GM19023 (cell line): ENCODE measurements around the gene YAP1.
A peak's percentile ranks its signal among the peaks of the same experiment; 100 is the strongest.

ENCODE experiments used
- ATAC-seq: cut with Tn5 transposase; IDR thresholded peaks from one replicate; pipeline ENCODE4 v1.9.1; 2021; ENCODE audit warnings: mild to moderate bottlenecking, moderate library complexity; ENCODE audit not compliant: unreplicated experiment

Gene YAP1

DNA sequence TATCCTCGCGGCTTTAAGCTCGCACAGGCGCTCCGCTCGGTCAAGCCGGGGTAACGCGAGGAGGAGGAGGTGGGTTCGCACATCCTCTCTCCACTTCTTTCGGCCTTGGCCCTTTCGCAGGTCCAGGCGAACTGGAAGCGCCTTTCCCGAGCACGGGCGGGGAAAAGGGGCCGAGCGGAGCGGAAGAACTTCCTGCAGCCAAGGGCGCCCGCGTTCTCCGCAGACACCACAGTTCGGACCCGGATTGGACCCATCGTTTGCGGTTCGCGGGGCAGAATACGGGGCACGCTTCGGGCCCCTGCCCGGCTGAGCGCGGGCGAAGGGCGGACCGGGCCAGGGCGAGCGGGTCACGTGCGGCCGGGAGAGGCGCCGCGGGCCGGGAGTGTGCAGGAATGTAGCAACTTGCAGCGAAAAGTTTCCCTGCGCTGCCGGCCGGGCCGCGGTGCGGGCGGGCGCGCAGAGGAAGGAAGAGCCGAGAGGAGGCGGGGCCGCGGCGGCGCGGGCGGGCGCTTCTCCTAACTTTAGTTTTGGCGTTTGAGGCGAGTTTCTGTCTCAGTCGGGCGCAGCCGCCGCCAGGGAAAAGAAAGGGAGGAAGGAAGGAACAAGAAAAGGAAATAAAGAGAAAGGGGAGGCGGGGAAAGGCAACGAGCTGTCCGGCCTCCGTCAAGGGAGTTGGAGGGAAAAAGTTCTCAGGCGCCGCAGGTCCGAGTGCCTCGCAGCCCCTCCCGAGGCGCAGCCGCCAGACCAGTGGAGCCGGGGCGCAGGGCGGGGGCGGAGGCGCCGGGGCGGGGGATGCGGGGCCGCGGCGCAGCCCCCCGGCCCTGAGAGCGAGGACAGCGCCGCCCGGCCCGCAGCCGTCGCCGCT is at the start of gene YAP1:
TSS of gene YAP1 (plus strand) at position 552 of the 865 bp plus-strand sequence. CDS start 402 bp downstream, outside the sequence.
- ATAC-seq = peak; percentile 90

GRCh38 chr11:102061276-102061675 is 49.0 kb upstream of the YAP1 start:
- no peak for ATAC-seq

- ATAC-seq = no peak
These were observed 48.1 kb upstream of the YAP1 start for GRCh38 chr11:102062106-102062505.

- no peak for ATAC-seq
These were observed 45.9 kb upstream of the YAP1 start for GRCh38 chr11:102064316-102064715.

DNA sequence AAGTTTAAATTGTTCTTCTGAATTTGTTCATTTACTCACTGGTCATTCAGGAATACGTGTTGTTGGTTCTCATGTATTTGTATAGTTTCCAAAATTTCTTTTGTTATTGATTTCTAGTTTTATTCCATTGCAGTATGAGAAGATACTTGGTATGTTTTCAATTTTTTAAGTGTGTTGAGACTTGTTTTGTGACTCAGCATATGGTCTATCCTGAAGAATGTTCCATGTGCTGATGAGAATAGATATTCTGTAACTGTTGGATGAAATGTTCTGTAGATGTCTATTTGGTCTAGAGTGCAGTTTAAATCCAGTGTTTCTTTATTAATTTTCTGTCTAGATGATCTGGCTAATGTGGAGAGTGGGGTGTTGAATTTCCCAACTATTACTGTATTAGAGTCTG is 39.5 kb upstream of the YAP1 start:
- ATAC-seq = no peak

- ATAC-seq = no peak
These were observed 38.5 kb upstream of the YAP1 start for GRCh38 chr11:102071497-102072472.

DNA sequence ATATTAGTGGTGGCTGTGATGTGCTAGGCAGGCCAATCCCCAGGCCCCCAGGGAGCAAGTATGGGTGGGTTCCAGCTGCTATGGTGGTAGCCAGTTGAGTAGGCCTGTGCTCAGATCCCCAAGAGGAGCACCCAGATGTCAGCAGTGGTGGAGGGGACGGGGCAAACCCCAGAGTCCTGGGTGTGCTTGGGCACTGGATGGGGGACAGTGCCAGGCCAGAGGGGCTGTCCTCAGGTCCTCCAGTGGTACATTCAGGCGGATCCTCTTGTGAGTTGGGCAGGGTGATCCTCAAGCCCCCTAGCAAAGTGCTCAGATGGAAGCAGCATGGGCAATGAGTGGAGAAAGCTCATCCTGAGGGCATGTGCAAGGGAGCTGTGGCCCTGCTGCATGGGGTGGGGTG is 37.0 kb upstream of the YAP1 start:
- no peak for ATAC-seq

DNA sequence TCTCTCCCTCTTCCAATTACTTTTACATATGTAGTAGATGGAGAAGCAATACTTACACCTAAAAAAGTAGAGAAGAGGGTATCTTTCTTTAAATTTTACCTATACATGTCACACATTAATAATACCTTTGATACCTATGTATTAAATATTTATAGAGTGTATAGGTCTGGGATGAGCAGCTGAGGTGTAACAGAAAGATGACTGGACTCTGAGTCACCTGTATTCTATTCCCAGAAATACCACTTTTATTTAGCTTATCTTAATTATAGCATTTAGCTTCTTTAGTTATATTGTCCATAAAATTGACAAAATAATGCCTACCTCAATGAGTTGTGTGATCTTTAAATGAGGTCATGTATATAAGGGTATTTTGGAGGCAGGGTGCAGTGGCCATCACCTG is 30.6 kb upstream of the YAP1 start:
- ATAC-seq = no peak

DNA sequence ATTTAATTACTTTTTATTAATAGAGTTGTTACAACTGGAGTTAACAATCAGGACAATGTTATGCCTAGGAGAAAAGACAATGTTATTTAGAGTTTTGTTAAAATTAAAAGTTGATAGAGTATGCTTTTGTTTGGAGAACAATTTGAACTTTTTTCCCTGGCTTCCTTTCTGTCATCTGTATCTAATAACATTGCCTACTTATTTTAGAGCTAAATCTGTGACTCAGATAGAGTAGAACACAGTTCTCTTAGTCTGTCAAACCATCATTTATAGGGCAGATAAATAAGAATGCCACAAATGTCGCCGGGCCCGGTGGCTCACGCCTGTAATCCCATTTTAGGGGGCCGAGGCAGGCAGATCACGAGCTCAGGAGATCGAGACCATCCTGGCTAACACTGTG is 28.9 kb upstream of the YAP1 start:
- no peak for ATAC-seq

DNA sequence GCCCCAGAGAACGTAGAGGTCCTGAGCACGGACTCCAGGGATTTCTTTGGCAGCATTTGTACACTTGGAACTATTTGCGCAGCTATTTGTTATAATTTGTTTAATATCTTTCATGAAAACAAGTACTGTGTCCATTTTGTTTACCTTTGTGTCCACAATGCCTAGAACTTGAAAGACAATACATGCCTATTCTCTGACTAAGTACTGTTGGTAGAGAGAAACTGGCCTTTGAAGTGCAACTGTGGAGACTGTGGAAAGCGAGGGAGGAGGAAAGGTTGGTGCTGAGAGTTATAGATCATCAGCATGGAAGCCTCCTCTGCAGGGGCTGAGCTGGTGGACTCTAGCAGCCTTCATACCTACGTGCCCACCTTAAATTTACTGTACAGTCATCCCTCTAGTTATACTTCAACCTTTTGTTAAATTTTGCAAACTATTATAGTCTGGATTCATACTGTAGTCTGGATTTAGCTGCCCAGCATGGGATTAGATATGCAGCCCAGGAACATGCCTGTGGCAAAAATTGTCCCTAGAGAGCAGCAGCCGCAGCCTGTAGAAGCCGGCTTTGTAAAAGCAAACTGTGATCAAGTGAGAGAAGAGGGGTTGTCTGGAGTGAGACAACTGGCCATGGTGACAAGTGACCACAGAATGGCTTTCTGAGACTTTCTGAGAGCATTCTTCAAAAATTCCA is 24.2 kb upstream of the YAP1 start:
- no peak for ATAC-seq

DNA sequence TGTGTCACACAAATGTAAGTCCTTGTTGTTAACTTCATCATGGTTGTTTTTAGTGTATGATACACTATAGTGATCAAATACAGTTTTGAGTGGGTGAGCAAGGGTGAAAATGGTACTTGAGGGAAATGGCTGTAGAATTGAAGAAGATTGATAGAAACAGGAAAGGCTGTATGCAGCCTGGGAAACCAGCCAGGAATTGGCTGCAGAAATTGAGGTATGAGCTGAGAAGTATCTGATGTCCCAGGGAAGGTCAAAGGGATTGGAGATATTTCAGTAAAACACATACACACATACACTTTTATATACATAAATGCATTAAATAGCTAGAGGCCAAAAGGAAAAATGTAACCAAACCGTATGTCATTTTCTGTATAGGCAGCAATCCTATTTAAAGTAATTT is 13.1 kb upstream of the YAP1 start:
- ATAC-seq = no peak

- no peak for ATAC-seq
These were observed 10.5 kb upstream of the YAP1 start for GRCh38 chr11:102099755-102100154.

DNA sequence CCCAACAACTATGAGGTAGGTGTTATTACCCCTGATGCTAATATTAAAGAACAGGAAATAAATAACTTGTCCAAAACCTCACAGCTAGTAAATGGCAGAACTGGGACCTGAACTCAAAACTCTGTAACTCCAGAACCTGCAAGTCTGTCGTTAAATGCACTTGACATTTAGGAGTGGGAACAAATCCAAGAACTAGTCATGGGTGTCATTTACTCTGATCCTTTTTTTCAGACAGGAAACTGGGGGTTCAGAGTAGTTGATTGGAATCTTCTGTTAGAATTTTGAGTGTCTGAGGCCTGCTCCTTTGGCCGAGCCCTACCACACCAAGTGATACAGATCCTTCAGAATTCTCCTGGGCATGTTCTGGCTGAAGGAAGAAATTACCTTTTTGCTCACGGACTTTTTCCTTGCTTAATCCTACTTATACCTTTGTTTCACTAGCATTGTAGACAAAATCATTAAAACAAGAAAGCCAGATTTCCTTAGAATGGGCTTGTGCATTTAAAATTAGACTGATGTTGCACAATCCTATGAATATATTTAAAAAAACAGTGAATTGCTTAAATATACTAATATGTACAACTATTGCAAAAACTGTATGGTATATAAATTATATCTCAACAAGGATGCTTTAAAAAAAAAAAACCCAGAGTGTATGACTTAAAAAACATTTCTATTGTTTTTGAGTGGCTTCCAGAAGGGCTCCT is 1.4 kb upstream of the YAP1 start:
- ATAC-seq = no peak

- ATAC-seq = peak; percentile 23
These were observed 439 bp downstream of the YAP1 start for GRCh38 chr11:102110761-102111010.

GRCh38 chr11:102111011-102111786 is 952 bp downstream of the YAP1 start:
- ATAC-seq = no peak

DNA sequence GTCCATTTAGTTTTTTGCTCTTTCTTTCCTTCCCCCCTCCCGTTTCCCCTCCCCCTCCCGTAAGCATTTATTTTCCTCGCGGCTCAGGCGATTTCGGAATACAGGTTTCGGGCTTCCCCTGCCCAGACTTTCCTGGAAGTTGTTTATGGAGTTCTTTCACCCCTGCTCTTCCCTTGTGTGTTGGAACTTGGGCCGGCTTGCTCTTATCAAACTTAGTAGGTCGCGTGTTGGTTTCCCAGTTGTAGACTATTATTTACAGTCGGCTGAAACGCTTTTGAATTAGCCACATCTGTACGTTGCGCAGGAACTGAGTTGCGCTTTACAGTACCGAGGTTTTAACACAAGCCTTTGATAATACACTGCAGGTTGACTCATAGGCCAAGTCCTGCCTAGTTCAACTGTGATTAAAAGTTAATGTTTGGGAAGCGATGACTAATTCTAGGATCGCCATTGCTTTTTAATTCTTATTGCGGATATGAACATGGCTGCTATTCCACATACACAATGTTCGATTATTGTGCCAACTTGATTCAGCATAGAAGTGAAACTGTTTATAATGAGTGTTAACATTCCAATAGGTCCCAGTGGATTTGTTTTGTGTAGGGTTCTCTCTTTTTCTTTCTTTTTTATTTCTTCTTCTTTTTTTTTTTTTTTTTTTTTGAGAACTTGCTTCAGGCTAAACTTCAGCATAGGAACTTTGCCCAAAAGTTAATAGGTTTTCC is 1.7 kb downstream of the YAP1 start:
- ATAC-seq = no peak

- ATAC-seq = no peak
These were observed 2.2 kb downstream of the YAP1 start for GRCh38 chr11:102112509-102112821.

DNA sequence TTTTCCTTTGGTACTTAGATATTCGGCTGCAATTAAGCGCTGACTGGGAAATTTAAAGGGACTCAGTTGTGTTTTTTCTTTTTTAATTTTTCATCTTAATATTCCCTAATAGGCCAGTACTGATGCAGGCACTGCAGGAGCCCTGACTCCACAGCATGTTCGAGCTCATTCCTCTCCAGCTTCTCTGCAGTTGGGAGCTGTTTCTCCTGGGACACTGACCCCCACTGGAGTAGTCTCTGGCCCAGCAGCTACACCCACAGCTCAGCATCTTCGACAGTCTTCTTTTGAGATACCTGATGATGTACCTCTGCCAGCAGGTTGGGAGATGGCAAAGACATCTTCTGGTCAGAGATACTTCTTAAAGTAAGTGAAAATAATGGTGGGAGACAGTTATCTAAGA is 3.8 kb downstream of the YAP1 start:
- no peak for ATAC-seq

DNA sequence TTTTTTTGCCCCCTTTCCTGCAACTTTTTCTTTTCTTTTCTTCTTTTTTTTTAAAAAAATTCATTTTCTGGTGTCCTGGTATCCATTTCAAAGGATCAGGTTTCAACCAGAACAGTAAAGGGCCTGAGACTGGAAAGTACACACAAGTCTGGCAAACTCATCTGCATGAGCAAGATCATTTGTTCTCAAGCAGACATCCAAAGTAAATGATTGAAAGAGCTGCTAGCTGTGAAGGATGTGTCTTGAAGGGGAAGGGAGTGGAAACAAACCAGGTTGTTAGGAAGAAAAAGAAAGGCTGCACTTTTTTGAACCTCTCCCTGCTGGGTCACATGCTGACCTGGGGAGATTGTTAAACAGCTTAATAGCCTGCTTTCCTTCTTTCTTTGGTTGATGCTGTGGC is 5.3 kb downstream of the YAP1 start:
- ATAC-seq = no peak
